Activated T-cell treated with anti-CD3 and anti-CD28 coated beads, Interleukin-2, amount 50 U/mL, for 24 hours (primary cell): ENCODE results near the gene PIGC.
"Not testable (repeated sequence)": the region's sequence is repeated elsewhere in the genome, so short reads cannot be mapped to it uniquely, and the experiment has no call there.

Experiments used
- DNase-seq: peaks from one replicate; pipeline ENCODE4 v3.0.0-alpha.2; 2020
- H3K27ac Mint-ChIP-seq: 2 replicates; pipeline ENCODE4 v1.8.0; 2020; ENCODE audit warnings: mild to moderate bottlenecking, mixed read lengths
- H3K27me3 Mint-ChIP-seq: 2 replicates; pipeline ENCODE4 v1.8.0; 2020; ENCODE audit warnings: mixed read lengths
- H3K36me3 Mint-ChIP-seq: 2 replicates; pipeline ENCODE4 v1.8.0; 2020; ENCODE audit warnings: low read depth, mixed read lengths
- H3K4me1 Mint-ChIP-seq: 2 replicates; pipeline ENCODE4 v1.8.0; 2020; ENCODE audit warnings: low read depth, mixed read lengths
- H3K4me3 Mint-ChIP-seq: 2 replicates; pipeline ENCODE4 v1.8.0; 2020; ENCODE audit warnings: mild to moderate bottlenecking, moderate library complexity, mixed read lengths
- H3K9me3 Mint-ChIP-seq: 2 replicates; pipeline ENCODE4 v1.8.0; 2020; ENCODE audit warnings: mixed read lengths

PIGC gene

DNA sequence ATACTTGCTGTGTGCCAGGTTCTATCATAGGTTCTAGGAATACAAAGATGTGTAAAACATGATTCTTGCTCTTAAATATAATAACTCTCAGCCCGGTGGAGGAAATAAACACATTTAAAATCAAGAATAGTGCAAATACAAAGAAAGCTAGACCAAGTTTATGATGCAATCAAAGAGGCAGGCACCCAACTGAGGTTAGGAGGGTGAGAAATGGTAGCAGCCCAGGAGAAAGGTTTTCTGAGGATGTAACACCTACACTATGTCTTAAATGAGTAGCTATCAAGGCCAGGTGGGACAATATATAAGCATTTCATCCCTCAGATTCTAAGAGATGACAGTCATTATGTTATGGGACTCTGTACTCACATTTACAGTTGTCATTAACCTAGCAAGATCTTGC, 9.7 kb upstream of the PIGC start:
- Mint-ChIP-seq H3K36me3 (no peaks in the 10 kb centered on the region), H3K27ac (no peak overlapping the region), H3K27me3 (peaks cover 3% of the 10 kb centered on the region), H3K4me3 (no peak overlapping the region), H3K4me1 (peaks cover 29% of the 10 kb centered on the region), H3K9me3 (no peaks in the 10 kb centered on the region)
- no peak for DNase-seq

DNA sequence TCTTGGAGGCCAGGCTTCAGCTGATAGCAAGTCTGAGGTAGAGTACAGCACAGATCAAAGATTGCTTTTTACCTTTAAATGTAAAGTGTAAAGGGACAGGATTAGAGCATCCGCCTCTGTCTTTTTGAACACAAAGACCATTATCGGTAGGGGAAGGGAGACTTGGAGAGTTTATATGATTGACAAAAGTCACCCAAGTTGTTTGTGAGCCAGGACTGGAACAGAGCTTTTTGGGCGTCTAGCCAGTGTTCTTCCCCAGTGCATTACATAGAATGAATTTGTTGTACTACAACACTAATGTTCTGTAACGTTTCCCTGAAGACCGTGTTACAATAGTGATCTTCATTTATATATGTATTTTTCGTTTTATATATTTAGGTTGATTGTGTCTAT, 9.3 kb upstream of the PIGC start:
- H3K9me3 Mint-ChIP-seq, result no peaks in the 10 kb centered on the region
- H3K27me3 Mint-ChIP-seq, result peaks cover 3% of the 10 kb centered on the region
- no peak overlapping the region for H3K27ac Mint-ChIP-seq
- H3K4me1 Mint-ChIP-seq, result peaks cover 29% of the 10 kb centered on the region
- no peak overlapping the region for H3K4me3 Mint-ChIP-seq
- no peaks in the 10 kb centered on the region for H3K36me3 Mint-ChIP-seq
- no peak for DNase-seq

DNA sequence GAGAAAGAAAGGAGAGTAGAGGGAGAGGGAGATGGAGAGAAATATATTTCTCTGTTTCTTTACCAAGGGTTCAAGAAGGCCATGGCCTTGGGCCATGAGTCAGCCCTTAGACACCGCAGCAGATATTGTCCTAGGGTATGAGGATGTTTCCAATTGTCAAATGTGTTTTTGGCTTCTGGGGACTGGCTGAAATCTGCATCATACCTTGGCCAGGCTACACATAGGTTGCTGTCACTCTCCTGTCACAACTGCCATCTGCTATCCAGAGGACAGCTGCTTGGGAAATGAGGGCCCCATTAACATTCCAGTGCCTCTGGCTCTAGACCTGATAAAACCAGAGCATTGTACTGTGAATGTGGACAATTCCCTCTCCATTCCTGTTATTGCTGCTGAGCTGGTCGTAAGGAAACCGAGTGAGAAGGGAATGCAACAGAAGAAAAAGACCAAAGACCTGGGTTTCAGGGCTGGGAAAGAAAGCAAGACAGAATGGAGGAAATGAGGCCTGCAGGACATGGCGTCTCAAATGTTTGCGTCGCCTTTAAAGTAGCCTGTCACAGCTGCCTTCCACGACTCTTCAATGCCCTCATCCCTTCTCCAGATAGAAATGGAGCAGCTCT, 8.8 kb upstream of the PIGC start:
- Mint-ChIP-seq H3K9me3 (no peaks in the 10 kb centered on the region), H3K27ac (no peak overlapping the region), H3K36me3 (no peaks in the 10 kb centered on the region), H3K4me3 (no peak overlapping the region), H3K4me1 (peaks cover 29% of the 10 kb centered on the region), H3K27me3 (peaks cover 3% of the 10 kb centered on the region)
- DNase-seq, result no peak

DNA sequence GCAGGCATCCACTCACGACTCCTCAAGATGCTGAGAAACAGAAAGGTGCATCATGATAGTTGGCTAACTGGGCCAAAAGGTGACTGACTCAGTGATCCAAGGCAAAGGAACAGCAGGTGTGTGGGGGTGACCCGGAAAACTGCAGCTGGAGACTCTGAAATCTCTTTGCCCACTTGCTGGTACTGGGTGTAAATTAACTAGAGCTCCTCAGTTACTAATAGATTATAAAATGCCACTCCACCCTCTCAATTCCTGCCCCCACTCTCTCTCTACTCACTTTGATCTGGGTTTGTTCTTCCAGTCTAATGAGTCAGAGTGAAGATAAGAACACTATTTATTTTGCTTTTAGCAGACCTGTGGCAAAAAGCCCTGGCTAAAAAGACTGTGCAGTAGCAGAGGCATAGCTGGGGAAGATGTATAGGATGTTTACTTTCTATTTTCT, 7.2 kb upstream of the PIGC start:
- peaks cover 29% of the 10 kb centered on the region for H3K4me1 Mint-ChIP-seq
- H3K27ac Mint-ChIP-seq, result no peak overlapping the region
- H3K4me3 Mint-ChIP-seq, result no peak overlapping the region
- DNase-seq, result no peak
- no peaks in the 10 kb centered on the region for H3K36me3 Mint-ChIP-seq
- no peaks in the 10 kb centered on the region for H3K9me3 Mint-ChIP-seq
- H3K27me3 Mint-ChIP-seq, result no peaks in the 10 kb centered on the region

DNA sequence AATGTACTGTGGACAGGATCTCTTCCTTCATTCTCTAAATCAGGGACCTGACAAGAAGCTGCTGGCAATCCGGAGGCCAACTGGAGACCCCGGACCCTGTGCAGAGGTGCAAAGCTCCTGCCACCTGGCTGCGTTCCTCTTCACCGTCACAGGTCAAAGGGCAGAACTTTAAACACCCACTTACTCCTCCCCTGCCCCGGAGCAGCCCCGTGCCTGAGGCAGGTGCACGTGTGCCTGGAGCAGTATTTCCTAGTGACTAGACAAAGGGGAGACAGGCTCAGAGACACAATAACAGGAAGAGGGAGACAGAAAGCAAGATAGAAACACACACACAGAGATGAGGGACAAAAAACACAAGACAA, 6.6 kb upstream of the PIGC start:
- no peak overlapping the region for H3K4me3 Mint-ChIP-seq
- no peak for DNase-seq
- no peak overlapping the region for H3K27ac Mint-ChIP-seq
- H3K9me3 Mint-ChIP-seq, result no peaks in the 10 kb centered on the region
- no peaks in the 10 kb centered on the region for H3K36me3 Mint-ChIP-seq
- peaks cover 29% of the 10 kb centered on the region for H3K4me1 Mint-ChIP-seq
- no peaks in the 10 kb centered on the region for H3K27me3 Mint-ChIP-seq

DNA sequence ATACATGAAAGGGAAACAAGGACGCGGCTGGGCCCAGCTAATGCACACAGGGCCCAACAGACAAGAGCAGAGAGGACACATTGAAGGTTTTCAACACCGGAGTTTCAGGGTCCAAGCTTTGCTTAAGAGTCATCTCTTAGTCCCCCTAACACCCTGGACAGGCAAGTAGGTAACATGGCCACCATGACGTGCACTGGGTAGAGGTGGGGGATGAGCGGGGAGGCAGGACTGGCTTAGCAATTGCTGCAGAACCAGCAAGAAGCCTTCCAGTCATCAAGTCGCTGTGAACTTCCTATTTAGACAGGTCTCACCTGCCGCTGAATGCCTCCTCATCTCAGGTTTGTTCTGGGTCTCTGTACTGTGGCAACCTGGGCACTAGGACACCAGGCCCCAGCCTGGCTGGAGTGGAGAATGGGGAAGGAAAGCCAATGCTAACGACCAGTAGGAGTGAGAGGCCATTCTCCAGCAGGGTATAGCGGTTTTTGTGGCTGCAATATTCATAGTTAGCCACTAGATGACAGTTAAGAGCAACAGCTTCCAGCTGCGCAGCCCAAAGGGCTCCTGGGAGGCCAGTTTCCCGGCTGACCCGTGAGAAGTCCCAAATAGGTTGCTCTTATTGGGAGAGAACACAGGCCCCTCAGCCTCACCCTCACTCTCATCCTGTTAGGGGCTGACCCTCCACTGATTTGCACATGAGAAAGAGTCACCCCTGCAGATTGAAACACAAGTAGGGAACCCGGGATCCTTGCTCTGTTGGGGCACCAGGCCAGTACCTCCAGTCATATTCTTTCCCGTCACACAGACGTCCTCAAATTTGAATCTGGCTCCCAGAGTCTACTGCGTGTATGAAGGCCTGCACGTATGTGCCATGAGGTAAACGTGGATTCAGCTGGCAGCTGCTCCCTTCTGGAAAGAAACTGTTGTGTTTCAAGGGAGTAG, 6.0 kb upstream of the PIGC start:
- Mint-ChIP-seq H3K27ac (no peak overlapping the region), H3K27me3 (no peaks in the 10 kb centered on the region), H3K9me3 (no peaks in the 10 kb centered on the region), H3K36me3 (no peaks in the 10 kb centered on the region), H3K4me1 (peaks cover 29% of the 10 kb centered on the region), H3K4me3 (no peak overlapping the region)
- peak; percentile 56 for DNase-seq

DNA sequence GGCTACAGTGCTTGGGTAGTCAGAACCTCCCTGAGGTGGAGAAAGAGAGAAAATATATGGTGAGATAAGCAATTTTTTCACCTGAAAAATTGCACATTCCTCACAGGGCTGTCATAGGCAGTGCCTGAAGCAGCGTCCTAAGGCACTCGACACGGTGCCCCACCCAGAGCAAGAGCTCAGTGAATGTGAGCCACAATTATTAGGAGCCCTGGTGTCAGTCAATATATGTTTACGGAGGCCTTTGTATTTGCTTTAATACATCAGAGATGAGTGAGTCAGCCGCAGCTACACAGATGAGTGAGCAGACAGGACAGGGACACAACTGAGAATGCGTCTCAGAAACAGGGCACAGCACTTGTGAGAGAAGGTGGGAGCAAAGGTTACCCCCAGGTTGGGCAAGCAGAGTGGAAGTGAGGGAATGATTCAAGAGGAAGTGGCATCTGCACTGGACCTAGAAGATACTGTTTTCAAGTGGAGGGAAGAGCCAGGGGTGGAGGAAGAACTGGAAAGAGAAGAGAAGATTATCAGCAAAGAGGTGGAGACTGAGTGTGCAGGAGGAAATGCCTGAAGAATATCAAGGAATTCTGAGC, 5.2 kb upstream of the PIGC start:
- Mint-ChIP-seq H3K36me3 (no peaks in the 10 kb centered on the region), H3K4me1 (peaks cover 34% of the 10 kb centered on the region), H3K27me3 (no peaks in the 10 kb centered on the region), H3K27ac (no peak overlapping the region), H3K4me3 (no peak overlapping the region), H3K9me3 (no peaks in the 10 kb centered on the region)
- DNase-seq, result no peak

DNA sequence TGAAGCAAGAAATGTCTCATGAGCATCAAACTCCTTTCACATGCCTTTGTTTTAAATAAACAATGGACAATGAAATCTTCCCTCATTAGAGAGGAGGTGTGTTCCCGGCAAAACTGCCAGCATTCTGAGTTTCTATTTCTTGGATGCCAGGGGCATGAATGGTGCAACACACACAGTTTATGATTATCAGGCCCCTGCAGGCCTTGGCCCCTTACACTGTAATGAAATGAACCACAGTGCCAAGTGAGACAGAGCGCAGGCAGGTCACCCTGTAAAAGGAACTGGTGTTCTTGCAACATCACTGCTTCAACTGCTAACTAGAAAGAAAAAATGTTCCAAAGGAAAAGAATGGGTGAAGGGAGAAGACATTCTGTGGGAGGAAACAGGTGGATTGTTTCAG, 3.8 kb upstream of the PIGC start:
- Mint-ChIP-seq H3K9me3 (no peaks in the 10 kb centered on the region), H3K4me1 (peaks cover 37% of the 10 kb centered on the region), H3K27me3 (no peaks in the 10 kb centered on the region), H3K36me3 (peaks cover 9% of the 10 kb centered on the region), H3K27ac (no peak overlapping the region), H3K4me3 (no peak overlapping the region)
- no peak for DNase-seq

DNA sequence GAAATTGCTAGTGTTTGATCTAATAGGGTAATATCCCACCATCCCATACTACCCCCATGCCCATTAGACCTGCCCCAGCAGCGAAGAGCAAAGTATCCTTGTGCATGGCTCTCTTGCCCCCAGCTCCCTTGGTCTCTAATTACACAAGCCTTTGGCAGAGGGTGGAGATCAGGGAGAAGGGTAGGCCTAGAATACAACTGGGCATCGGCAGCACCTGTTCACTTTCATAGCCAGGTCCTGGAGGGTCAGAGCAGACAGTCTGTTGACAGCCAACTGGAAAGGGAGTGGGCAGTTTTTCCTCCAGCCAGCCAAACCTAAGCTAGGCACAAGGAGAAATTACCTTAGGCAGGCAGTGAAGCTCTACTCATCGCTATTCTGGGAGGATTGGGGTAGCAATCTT, 2.7 kb upstream of the PIGC start:
- no peak for DNase-seq
- no peak overlapping the region for H3K4me3 Mint-ChIP-seq
- no peaks in the 10 kb centered on the region for H3K9me3 Mint-ChIP-seq
- no peaks in the 10 kb centered on the region for H3K27me3 Mint-ChIP-seq
- H3K36me3 Mint-ChIP-seq, result peaks cover 20% of the 10 kb centered on the region
- H3K4me1 Mint-ChIP-seq, result peaks cover 46% of the 10 kb centered on the region
- H3K27ac Mint-ChIP-seq, result no peak overlapping the region

DNA sequence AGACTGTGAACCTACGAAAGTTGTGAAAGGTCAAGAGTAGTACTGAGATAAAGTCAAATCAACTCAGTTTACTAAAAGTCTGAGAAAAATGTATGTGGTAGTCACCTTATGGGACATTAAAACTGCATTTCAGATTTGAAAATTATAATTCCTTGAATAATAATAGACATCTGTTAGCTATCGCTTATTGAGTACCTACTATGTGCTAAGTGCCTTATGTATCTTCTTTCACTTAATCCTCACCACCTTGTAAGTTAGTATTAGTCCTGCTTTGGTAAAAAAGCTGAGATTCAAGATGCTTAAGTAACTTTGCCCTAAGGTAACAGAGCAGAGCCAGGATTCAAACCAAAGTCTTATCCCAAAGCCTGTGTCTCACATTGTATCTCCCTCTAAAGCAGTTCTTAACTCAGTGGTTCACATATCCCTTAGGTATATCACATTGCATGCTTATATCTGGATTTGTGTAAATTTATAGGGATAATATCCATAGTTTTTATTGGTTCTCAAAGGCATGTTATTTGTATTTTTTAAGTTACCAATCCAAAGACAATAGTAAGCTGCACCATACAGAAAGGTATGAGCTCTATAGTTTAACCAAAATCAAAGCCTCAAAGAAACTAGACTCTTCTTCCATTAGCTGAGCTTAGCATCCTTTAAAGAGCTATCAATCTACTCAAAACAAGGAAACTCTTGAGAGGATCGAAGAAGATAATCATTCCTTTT, 865 bp downstream of the PIGC start:
- no peaks in the 10 kb centered on the region for H3K9me3 Mint-ChIP-seq
- H3K4me3 Mint-ChIP-seq, result peak overlapping the region; percentile 89
- H3K36me3 Mint-ChIP-seq, result peaks cover 40% of the 10 kb centered on the region
- DNase-seq, result no peak
- peak overlapping the region; percentile 94 for H3K27ac Mint-ChIP-seq
- no peaks in the 10 kb centered on the region for H3K27me3 Mint-ChIP-seq
- H3K4me1 Mint-ChIP-seq, result peaks cover 36% of the 10 kb centered on the region

DNA sequence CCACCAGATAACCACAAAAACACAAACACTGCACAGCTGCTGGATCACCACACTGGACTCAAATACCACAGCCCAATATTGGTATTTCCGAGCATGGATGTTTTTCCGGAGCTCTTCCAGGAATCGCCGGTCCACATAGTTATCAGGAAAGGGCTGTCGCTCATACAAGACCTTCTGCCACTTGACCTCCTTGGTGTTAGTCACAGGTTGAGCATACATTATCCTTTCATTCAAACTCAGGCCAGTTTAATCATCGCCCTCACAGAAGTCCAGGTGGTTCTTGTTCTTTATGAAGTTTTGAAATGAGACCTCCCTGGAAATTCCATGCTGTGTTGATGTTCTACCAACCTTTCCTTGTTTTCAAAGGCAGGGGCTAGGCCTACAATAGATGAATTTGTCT, 1.5 kb downstream of the PIGC start:
- Mint-ChIP-seq H3K9me3 (no peaks in the 10 kb centered on the region), H3K36me3 (peaks cover 43% of the 10 kb centered on the region), H3K27ac (peak overlapping the region; percentile 65), H3K27me3 (no peaks in the 10 kb centered on the region), H3K4me1 (peaks cover 36% of the 10 kb centered on the region), H3K4me3 (peak overlapping the region; percentile 45)
- no peak for DNase-seq

DNA sequence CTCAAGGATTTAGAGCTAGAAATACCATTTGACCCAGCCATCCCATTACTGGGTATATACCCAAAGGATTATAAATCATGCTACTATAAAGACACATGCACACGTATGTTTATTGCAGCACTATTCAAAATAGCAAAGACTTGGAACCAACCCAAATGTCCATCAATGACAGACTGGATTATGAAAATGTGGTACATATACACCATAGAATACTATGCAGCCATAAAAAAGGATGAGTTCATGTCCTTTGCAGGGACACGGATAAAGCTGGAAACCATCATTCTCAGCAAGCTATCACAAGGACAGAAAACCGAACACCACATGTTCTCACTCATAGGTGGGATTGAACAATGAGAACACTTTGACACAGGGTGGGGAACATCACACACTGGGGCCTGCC, 6.7 kb downstream of the PIGC start:
- H3K27ac Mint-ChIP-seq, H3K4me3 Mint-ChIP-seq, H3K27me3 Mint-ChIP-seq, DNase-seq, H3K9me3 Mint-ChIP-seq: not testable (repeated sequence)
- H3K4me1 Mint-ChIP-seq, result peaks cover 39% of the 10 kb centered on the region
- peaks cover 38% of the 10 kb centered on the region for H3K36me3 Mint-ChIP-seq

DNA sequence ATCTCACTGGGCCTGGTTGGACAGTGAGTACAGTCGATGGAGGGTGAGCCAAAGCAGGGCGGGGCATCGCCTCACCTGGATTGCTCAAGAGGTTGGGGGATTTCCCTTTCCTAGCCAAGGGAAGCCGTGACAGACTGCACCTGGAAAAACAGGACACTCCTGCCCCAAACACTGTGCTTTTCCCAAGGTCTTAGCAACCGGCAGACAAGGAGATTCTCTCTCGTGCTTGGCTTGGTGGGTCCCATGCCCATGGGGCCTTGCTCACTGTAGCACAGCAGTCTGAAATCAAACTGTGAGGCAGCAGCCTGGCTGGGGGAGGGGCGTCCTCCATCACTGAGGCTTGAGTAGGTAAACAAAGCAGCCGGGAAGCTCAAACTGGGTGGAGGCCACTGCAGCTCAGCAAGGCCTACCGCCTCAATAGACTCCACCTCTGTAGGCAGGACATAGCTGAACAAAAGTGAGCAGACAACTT, 12.1 kb downstream of the PIGC start:
- Mint-ChIP-seq H3K9me3 (no peaks in the 10 kb centered on the region), H3K4me1 (peaks cover 48% of the 10 kb centered on the region), H3K27ac (peak overlapping the region; percentile 62), H3K27me3 (no peaks in the 10 kb centered on the region), H3K4me3 (no peak overlapping the region), H3K36me3 (peaks cover 6% of the 10 kb centered on the region)
- no peak for DNase-seq

DNA sequence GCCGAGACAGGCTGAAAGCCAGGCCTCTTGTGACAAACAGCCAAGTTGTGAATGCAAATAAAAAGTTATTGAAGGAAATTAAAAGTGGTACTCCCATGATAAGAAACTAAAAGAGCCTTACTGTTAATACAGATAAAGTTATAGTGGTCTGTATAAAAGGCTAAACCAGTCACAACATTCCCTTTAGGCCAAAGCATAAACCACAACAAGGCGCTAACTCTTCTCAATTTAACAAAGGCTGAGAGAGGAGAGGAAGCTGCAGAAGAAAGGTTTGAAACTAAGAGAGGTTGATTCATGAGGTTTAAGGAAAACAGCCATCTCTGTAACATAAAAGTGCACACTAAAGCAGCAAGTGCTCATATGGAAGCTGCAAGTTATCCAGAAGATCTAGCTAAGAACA, 12.7 kb downstream of the PIGC start:
- H3K27ac Mint-ChIP-seq, result peak overlapping the region; percentile 62
- peaks cover 6% of the 10 kb centered on the region for H3K36me3 Mint-ChIP-seq
- no peak overlapping the region for H3K4me3 Mint-ChIP-seq
- H3K4me1 Mint-ChIP-seq, result peaks cover 48% of the 10 kb centered on the region
- H3K9me3 Mint-ChIP-seq, result no peaks in the 10 kb centered on the region
- H3K27me3 Mint-ChIP-seq, result no peaks in the 10 kb centered on the region
- DNase-seq, result no peak
